Dendritic cell treated with granulocyte-macrophage colony-stimulating factor and Interleukin-4, amounts not matched to agents 40 ng/mL and 50 ng/mL, for 4 days (primary cell): ENCODE data around the gene PARD6A.

ENCODE experiments used
- H3K27ac Mint-ChIP-seq: one replicate; pipeline ENCODE4 v1.8.0; 2022; ENCODE audit warnings: mild to moderate bottlenecking, mixed read lengths
- H3K27me3 Mint-ChIP-seq: one replicate; pipeline ENCODE4 v1.8.0; 2022; ENCODE audit warnings: mild to moderate bottlenecking, mixed read lengths
- H3K36me3 Mint-ChIP-seq: one replicate; pipeline ENCODE4 v1.8.0; 2022; ENCODE audit warnings: low read depth, mixed read lengths
- H3K4me1 Mint-ChIP-seq: one replicate; pipeline ENCODE4 v1.8.0; 2022; ENCODE audit warnings: low read depth, mixed read lengths
- H3K4me3 Mint-ChIP-seq: one replicate; pipeline ENCODE4 v1.8.0; 2022; ENCODE audit warnings: mild to moderate bottlenecking, moderate library complexity, mixed read lengths
- H3K9me3 Mint-ChIP-seq: one replicate; pipeline ENCODE4 v1.8.0; 2022; ENCODE audit warnings: mixed read lengths
- intact Hi-C: fragments of 100-400 bp; cut with micrococcal nuclease; formaldehyde crosslinking; loops from one replicate; pipeline ENCODE4 v1.15.0; 2022

PARD6A gene

DNA sequence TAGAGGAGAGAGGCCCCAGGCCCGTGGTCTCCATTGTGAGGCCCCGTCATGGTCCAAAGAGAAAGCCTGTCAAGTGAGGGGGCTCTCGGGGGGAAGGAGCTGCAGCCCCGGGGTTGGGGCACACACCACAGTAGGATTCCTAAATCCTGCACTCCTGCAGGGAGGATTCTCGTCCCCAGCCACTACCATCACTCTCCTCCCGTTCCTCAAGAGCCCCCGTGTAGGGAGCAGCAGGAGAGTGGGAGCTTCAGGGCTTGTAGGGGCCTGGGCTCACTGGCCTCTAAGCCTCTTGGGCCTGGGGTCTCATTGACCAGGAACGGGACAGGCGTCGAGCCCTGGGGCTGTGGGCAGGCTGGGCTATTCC, 6.7 kb downstream of the PARD6A start:
- intact Hi-C loops: no loop called here
- no peaks in the 10 kb centered on the region for H3K9me3 Mint-ChIP-seq
- no peaks in the 10 kb centered on the region for H3K27me3 Mint-ChIP-seq
- H3K27ac Mint-ChIP-seq: peak overlapping the region; percentile 96
- H3K4me1 Mint-ChIP-seq: peaks cover 51% of the 10 kb centered on the region
- peaks cover 38% of the 10 kb centered on the region for H3K36me3 Mint-ChIP-seq
- H3K4me3 Mint-ChIP-seq: peak overlapping the region; percentile 90

- H3K27ac Mint-ChIP-seq: peak overlapping the region; percentile 96
- H3K4me1 Mint-ChIP-seq: peaks cover 57% of the 10 kb centered on the region
- peak overlapping the region; percentile 90 for H3K4me3 Mint-ChIP-seq
- H3K9me3 Mint-ChIP-seq: no peaks in the 10 kb centered on the region
- intact Hi-C loops: loop anchor here (1.0 kb wide), 1 partner anchor 147 kb away; no protein-coding TSS in a partner anchor
- H3K36me3 Mint-ChIP-seq: peaks cover 35% of the 10 kb centered on the region
- H3K27me3 Mint-ChIP-seq: no peaks in the 10 kb centered on the region
Observed at GRCh38 chr16:67667817-67668494, 7.2 kb downstream of the PARD6A start.

DNA sequence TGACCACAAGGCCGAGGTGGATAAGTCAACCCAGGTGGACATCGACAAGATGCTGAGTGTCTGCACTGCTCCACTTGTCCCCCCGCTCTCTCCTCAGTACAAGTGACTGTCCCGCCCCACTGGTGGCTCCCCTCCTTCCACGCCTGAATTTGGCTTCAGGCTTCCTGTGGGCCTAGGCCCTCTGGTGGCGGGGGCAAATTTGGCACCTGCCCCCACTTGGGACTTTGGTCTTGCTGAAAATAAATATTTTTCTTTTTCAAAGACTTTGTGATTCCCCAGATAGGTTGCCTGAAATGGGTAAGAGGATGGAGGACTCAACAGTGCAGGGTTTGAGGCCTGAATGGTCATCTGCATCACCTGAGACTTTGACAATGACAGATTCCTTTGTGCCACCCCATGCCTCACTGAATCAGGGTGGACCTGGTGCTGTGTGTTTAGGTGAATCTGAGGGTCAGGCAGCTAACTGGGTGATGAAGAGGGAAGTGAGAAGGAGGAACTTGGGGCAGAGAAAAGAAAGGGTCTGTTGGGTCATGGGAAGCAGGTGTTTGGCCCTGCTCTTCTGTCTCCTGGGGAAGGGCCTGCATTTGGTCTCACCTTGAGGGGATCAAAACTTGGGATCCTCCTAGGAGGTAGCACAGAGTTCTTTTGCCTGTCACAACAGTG, 7.9 kb downstream of the PARD6A start:
- H3K4me3 Mint-ChIP-seq: no peak overlapping the region
- intact Hi-C loops: loop anchor here (1.0 kb wide), 1 partner anchor 147 kb away; no protein-coding TSS in a partner anchor
- peaks cover 63% of the 10 kb centered on the region for H3K4me1 Mint-ChIP-seq
- H3K36me3 Mint-ChIP-seq: peaks cover 28% of the 10 kb centered on the region
- H3K27ac Mint-ChIP-seq: peak overlapping the region; percentile 96
- no peaks in the 10 kb centered on the region for H3K9me3 Mint-ChIP-seq
- no peaks in the 10 kb centered on the region for H3K27me3 Mint-ChIP-seq

DNA sequence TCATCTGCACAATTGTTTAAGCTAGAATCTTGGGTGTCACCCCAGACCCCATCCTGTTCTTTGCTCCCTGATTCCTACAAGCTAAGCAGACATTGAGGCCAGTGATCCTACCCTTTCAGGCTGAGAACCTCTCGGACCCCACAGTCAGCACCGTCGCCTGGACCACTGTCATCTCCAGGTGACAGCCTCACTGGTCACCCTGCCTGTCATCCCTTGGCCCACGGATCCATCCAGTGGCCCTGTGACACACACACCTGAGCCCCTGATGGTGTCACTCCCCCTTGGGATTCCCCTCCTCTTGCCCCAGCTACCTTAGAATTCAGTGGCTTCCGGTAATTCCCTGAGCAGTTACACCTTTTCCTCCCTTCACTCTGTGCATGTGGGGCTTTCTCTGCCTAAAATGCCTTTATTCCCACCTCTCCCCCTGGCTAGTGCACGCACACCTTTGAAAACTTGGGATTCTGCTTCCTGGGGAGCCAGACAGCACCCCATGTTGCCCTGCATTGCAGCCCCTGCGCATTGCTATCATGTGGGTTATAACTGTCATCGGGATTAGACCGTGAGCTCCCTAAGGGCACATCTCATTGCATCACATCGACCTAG, 8.8 kb downstream of the PARD6A start:
- intact Hi-C loops: loop anchor here (5.0 kb wide), 1 partner anchor 373 kb away; no protein-coding TSS in a partner anchor
- no peak overlapping the region for H3K27ac Mint-ChIP-seq
- H3K4me1 Mint-ChIP-seq: peaks cover 63% of the 10 kb centered on the region
- peaks cover 19% of the 10 kb centered on the region for H3K36me3 Mint-ChIP-seq
- no peaks in the 10 kb centered on the region for H3K27me3 Mint-ChIP-seq
- no peak overlapping the region for H3K4me3 Mint-ChIP-seq
- no peaks in the 10 kb centered on the region for H3K9me3 Mint-ChIP-seq

DNA sequence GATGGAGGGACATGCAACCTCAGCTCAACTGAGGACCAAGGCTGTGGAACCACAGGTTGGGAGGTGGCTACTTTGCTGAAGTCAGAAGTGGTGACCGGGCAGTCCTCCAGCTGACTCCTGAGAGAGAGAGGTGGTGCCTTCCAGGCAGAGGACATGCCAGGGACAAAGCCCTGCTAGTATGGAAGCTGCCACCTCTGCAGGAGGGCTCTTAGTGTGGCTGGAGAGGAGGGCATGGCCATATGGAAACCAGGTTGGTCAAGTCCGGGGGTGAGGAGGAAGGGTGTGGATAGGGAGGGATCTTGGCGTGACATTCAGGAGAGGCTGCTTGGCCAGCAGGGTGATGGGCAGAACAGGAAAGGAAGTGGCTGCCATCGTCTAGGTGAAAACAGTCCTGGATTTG, 11.5 kb downstream of the PARD6A start:
- H3K36me3 Mint-ChIP-seq: peaks cover 14% of the 10 kb centered on the region
- no peaks in the 10 kb centered on the region for H3K9me3 Mint-ChIP-seq
- peaks cover 61% of the 10 kb centered on the region for H3K4me1 Mint-ChIP-seq
- H3K27me3 Mint-ChIP-seq: no peaks in the 10 kb centered on the region
- peak overlapping the region; percentile 88 for H3K27ac Mint-ChIP-seq
- intact Hi-C loops: loop anchor here (2.0 to 5.0 kb wide), 3 partner anchors 134 to 370 kb away; partner anchors contain the start of genes RANBP10 and TSNAXIP1
- no peak overlapping the region for H3K4me3 Mint-ChIP-seq

DNA sequence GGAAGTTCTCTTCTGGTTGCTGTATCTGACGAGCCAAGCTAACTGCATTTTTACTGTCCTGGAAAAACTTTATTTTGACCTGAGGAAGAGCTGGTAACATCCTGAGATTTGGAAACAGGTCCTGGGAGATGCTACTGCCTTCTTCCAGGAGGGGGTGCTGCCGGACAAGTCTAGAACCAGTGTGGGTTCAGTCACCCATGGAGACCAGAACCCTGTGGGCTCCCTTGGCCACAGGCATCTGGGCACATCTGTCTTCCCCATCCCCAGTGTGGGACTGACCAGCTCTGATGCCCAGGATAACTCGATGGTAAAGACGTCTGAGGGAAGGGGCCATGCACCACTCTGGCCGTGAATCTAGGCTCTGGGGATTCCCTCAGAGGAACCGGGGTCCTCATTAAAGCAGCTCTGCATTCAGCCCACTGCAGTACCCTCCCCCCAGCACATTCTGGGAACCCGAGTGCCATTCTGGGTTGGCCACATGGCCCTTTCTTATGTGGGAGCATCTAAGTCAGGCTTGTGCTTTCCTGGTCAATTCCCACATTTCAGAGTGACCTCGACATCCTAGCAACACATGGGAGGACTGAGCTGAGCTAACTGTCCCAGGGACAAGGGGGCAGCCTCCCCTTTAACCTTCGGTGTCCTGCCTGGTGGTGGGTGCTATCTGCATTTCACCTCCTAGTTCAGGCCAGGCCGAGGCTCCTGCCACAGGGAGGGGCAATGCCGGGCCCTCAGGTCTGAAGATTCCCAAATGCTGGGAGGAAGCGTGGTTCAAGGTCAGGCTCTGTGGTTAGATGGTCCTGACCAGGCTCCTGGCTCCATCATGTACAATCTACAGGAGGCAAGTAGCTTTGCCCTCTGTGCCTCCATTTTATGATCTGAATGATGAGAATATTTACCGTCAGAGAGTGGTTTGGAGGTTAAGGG, 12.2 kb downstream of the PARD6A start:
- peaks cover 18% of the 10 kb centered on the region for H3K36me3 Mint-ChIP-seq
- H3K4me1 Mint-ChIP-seq: peaks cover 54% of the 10 kb centered on the region
- intact Hi-C loops: loop anchor here (1.0 to 5.0 kb wide), 4 partner anchors 134 to 369 kb away; partner anchors contain the start of genes RANBP10 and TSNAXIP1
- no peaks in the 10 kb centered on the region for H3K27me3 Mint-ChIP-seq
- no peak overlapping the region for H3K4me3 Mint-ChIP-seq
- no peaks in the 10 kb centered on the region for H3K9me3 Mint-ChIP-seq
- peak overlapping the region; percentile 88 for H3K27ac Mint-ChIP-seq

DNA sequence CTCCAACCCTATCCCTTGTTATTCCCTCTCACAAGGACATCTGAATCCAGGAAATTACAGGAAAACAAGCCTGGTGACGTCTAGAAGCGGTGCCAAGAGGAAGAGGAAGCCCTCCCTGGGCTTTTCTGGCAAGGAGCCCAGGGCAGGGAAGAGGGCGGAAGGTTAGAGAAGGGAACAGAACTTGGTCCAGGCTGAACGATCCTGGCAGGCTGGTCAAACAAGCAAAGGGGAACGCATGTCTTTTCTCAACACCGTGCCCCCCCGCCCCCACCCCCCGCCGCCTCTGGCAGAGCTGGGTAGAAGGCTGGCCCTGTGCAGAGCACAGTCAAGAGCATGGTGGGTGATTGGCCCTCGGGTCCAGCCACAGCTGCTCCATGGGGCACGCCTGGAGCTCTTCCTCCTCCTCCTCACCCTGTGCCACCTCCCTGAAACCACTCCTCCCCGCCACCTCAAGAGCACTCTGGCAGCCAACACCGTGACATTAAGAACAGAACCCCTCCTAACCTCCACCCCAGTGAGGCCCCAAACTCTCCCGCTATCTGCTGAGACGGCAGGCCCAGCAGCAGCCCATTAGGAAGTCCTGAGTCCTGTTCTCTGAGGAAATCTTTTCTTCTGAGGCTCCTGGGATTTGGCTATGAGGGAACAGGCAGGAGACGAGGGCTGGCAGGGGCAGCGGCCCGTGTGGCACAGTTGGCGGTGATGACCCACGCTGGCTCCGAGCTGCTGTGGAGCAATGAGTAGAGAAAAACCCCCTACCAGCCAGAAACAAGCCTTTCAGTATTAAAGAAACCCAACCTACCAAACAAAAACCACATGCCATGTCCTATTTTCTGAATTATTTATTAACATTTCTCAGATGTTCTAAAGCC, 13.2 kb downstream of the PARD6A start:
- Mint-ChIP-seq H3K27me3 (no peaks in the 10 kb centered on the region), H3K27ac (peak overlapping the region; percentile 88), H3K36me3 (peaks cover 18% of the 10 kb centered on the region), H3K4me1 (peaks cover 44% of the 10 kb centered on the region), H3K4me3 (peak overlapping the region; percentile 56), H3K9me3 (no peaks in the 10 kb centered on the region)
- intact Hi-C loops: loop anchor here (1.0 to 5.0 kb wide), 4 partner anchors 133 to 368 kb away; partner anchors contain the start of genes RANBP10 and TSNAXIP1

- peaks cover 21% of the 10 kb centered on the region for H3K36me3 Mint-ChIP-seq
- H3K4me1 Mint-ChIP-seq: peaks cover 38% of the 10 kb centered on the region
- H3K4me3 Mint-ChIP-seq: no peak overlapping the region
- no peaks in the 10 kb centered on the region for H3K27me3 Mint-ChIP-seq
- peak overlapping the region; percentile 88 for H3K27ac Mint-ChIP-seq
- H3K9me3 Mint-ChIP-seq: no peaks in the 10 kb centered on the region
- intact Hi-C loops: loop anchor here (5.0 kb wide), 2 partner anchors 42 to 367 kb away; partner anchors contain the start of gene GFOD2
Observed at GRCh38 chr16:67674851-67675578, 14.3 kb downstream of the PARD6A start.

GRCh38 chr16:67675579-67675935, 14.8 kb downstream of the PARD6A start:
- Mint-ChIP-seq H3K9me3 (no peaks in the 10 kb centered on the region), H3K36me3 (peaks cover 27% of the 10 kb centered on the region), H3K27ac (peak overlapping the region; percentile 88), H3K4me1 (peaks cover 38% of the 10 kb centered on the region), H3K4me3 (no peak overlapping the region), H3K27me3 (no peaks in the 10 kb centered on the region)
- intact Hi-C loops: loop anchor here (5.0 kb wide), 1 partner anchor 42 kb away; the partner anchor contains the start of gene GFOD2

DNA sequence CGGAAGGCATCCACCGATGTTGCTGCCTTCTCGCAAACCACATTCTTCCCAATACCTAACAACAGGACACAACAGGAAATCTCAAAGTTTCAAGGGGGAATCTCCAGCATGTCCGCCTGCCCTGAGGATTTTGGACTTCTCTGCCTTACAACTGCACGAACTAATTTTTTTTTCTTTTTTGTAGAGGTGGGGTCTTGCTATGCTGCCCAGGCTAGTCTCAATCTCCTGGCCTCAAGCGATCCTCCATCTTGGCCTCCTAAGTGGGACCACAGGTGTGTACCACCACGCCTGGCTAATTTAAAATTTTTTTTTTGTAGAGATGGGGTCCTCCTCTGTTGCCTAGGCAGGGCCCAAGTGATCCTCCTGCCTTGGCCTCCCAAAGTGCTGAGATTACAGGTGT, 15.2 kb downstream of the PARD6A start:
- intact Hi-C loops: loop anchor here (5.0 kb wide), 1 partner anchor 41 kb away; the partner anchor contains the start of gene GFOD2
- Mint-ChIP-seq H3K4me1 (peaks cover 38% of the 10 kb centered on the region), H3K27me3 (no peaks in the 10 kb centered on the region), H3K27ac (no peak overlapping the region), H3K9me3 (no peaks in the 10 kb centered on the region), H3K36me3 (peaks cover 31% of the 10 kb centered on the region), H3K4me3 (no peak overlapping the region)

- Mint-ChIP-seq H3K36me3 (peaks cover 36% of the 10 kb centered on the region), H3K27ac (no peak overlapping the region), H3K9me3 (no peaks in the 10 kb centered on the region), H3K4me1 (peaks cover 38% of the 10 kb centered on the region), H3K4me3 (no peak overlapping the region), H3K27me3 (no peaks in the 10 kb centered on the region)
- intact Hi-C loops: loop anchor here (5.0 kb wide), 1 partner anchor 41 kb away; the partner anchor contains the start of gene GFOD2
Observed at GRCh38 chr16:67676516-67676915, 15.8 kb downstream of the PARD6A start.

- intact Hi-C loops: loop anchor here (5.0 kb wide), 1 partner anchor 40 kb away; the partner anchor contains the start of gene GFOD2
- H3K27me3 Mint-ChIP-seq: no peaks in the 10 kb centered on the region
- H3K4me3 Mint-ChIP-seq: no peak overlapping the region
- H3K9me3 Mint-ChIP-seq: no peaks in the 10 kb centered on the region
- H3K36me3 Mint-ChIP-seq: peaks cover 37% of the 10 kb centered on the region
- H3K27ac Mint-ChIP-seq: no peak overlapping the region
- H3K4me1 Mint-ChIP-seq: peaks cover 38% of the 10 kb centered on the region
Observed at GRCh38 chr16:67676939-67677338, 16.2 kb downstream of the PARD6A start.
